ENCODE measurements around the gene AIRE.
A peak's percentile ranks its signal among the peaks of the same experiment; 100 is the strongest.

DNA sequence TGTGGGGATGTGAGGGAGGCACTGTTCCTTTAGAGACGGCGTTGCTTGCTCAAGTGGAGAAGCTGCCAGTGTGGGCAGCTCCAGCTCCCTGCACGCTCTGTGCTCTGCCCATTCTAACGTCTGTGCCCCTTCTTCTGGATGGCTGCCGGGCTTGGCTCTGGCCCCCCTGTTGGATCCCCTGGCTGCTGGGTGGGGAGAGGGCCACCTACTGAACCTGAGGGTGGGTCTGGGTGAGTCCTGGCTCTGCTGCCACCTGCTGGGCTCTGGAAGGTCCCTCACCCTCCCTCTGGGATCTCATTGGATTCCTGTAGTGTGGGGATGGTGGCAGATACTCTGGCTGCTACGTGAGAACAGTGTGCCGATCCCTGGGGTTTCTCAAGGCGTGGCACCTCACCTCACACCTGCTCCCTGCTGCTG is 19.2 kb downstream of the AIRE start:
- TF ChIP-seq TGIF2 (CRISPR knock-in tag; IDR thresholded peaks at IDR 0.05) (no peak), SP4 (CRISPR knock-in tag; IDR thresholded peaks at IDR 0.05) (no peak), PAWR (CRISPR knock-in tag; IDR thresholded peaks at IDR 0.05; ENCODE audit: borderline replicate concordance) (no peak), DNMT3B (CRISPR knock-in tag; conservative IDR thresholded peaks at IDR 0.05) (no peak), ZNF274 (CRISPR knock-in tag; IDR thresholded peaks at IDR 0.05) (no peak), ZNF75D (CRISPR knock-in tag; IDR thresholded peaks at IDR 0.05; ENCODE audit: borderline replicate concordance) (no peak)
- TF ChIP-seq, protein P1, sequence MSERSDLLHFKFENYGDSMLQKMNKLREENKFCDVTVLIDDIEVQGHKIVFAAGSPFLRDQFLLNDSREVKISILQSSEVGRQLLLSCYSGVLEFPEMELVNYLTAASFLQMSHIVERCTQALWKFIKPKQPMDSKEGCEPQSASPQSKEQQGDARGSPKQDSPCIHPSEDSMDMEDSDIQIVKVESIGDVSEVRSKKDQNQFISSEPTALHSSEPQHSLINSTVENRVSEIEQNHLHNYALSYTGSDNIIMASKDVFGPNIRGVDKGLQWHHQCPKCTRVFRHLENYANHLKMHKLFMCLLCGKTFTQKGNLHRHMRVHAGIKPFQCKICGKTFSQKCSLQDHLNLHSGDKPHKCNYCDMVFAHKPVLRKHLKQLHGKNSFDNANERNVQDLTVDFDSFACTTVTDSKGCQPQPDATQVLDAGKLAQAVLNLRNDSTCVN (CRISPR knock-in tag; IDR thresholded peaks at IDR 0.05; ENCODE audit: borderline replicate concordance) = no peak
- TF ChIP-seq, protein P2, sequence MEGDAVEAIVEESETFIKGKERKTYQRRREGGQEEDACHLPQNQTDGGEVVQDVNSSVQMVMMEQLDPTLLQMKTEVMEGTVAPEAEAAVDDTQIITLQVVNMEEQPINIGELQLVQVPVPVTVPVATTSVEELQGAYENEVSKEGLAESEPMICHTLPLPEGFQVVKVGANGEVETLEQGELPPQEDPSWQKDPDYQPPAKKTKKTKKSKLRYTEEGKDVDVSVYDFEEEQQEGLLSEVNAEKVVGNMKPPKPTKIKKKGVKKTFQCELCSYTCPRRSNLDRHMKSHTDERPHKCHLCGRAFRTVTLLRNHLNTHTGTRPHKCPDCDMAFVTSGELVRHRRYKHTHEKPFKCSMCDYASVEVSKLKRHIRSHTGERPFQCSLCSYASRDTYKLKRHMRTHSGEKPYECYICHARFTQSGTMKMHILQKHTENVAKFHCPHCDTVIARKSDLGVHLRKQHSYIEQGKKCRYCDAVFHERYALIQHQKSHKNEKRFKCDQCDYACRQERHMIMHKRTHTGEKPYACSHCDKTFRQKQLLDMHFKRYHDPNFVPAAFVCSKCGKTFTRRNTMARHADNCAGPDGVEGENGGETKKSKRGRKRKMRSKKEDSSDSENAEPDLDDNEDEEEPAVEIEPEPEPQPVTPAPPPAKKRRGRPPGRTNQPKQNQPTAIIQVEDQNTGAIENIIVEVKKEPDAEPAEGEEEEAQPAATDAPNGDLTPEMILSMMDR (CRISPR knock-in tag; IDR thresholded peaks at IDR 0.05) = peak; percentile 82

Measured in HepG2 (cell line).